HG03097 (cell line): Measurements from ENCODE around the gene KRTAP2-1.
"Not testable (repeated sequence)": the region's sequence is repeated elsewhere in the genome, so short reads cannot be mapped to it uniquely, and the experiment has no call there.

Experiments used
- ATAC-seq: cut with Tn5 transposase; IDR thresholded peaks from one replicate; pipeline ENCODE4 v1.9.1; 2021; ENCODE audit not compliant: unreplicated experiment, low FRiP score

The KRTAP2-1 gene, protein sequence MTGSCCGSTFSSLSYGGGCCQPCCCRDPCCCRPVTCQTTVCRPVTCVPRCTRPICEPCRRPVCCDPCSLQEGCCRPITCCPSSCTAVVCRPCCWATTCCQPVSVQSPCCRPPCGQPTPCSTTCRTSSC

DNA sequence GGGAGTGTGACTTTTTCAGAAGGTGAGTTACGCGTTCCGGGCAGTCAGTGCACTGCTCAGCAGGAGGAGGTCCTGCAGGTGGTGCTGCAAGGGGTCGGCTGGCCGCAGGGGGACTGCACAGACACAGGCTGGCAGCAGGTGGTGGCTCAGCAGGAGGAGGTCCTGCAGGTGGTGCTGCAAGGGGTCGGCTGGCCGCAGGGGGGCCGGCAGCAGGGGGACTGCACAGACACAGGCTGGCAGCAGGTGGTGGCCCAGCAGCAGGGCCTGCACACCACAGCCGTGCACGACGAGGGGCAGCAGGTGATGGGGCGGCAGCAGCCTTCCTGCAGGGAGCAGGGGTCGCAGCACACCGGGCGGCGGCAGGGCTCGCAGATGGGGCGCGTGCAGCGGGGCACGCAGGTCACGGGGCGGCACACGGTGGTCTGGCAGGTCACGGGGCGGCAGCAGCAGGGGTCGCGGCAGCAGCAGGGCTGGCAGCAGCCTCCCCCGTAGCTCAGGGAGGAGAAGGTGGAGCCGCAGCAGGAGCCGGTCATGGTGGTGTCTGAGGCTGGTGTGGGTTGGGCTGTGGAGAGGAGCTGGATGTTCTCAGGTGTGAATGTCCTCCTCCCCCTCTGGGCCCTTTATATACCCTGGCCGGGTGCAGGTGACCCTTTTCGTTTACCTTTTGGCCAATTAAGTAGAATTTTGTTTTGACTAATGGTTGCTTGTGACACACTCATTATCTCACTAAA is at the start of gene KRTAP2-1:
KRTAP2-1 (minus strand) TSS at position 582 of the 731 bp plus-strand sequence; CDS start at position 533, 49 bp downstream.
- ATAC-seq, result not testable (repeated sequence)

DNA sequence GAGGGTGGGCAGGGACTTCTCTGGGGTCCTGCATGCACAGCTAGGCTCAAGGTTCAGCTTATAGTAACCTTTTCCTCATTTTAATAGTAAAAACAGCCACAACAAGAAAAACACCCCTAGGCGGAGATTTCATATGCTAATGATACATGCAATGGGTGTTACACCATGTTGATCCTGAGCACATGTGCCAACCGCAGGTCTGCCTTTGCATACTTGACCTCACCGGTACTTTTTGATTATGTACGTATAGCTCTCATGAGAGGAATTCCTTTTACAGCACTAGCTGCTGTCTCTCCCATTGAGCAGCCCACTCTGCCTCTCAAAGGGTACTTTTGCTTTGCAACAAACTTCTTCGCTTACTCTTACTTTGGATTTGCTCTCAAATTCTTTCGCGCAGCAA is 48.9 kb upstream of the KRTAP2-1 start:
- no peak for ATAC-seq

GRCh38 chr17:41088760-41089352 is 41.7 kb upstream of the KRTAP2-1 start:
- not testable (repeated sequence) for ATAC-seq

DNA sequence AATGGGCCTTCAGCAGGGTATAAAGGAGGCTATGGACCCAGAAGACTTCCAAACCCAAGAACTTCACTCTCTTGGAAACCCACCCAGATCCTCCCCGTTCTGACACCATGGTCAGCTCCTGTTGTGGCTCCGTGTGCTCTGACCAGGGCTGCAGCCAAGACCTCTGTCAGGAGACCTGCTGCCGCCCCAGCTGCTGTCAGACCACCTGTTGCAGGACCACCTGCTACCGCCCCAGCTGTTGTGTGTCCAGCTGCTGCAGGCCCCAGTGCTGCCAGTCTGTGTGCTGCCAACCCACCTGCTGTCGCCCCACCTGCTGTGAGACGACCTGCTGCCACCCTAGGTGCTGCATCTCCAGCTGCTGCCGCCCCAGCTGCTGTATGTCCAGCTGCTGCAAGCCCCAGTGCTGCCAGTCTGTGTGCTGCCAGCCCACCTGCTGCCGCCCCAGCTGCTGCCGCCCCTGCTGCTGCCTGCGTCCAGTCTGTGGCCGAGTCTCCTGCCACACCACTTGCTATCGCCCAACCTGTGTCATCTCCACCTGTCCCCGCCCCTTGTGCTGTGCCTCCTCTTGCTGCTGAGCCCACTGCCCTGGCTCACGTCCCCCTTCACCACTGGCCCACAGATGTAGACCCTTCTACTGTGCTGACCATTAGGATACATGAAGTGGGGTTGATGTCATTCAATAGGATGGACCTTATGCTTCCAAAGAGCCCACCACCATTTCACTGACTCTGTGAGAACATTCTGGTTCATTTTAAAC is 37.2 kb upstream of the KRTAP2-1 start, which contains the start of gene KRTAP4-7:
KRTAP4-7 (plus strand) TSS at position 51 of the 757 bp plus-strand sequence; CDS start at position 108, 57 bp downstream.
- ATAC-seq, result not testable (repeated sequence)

DNA sequence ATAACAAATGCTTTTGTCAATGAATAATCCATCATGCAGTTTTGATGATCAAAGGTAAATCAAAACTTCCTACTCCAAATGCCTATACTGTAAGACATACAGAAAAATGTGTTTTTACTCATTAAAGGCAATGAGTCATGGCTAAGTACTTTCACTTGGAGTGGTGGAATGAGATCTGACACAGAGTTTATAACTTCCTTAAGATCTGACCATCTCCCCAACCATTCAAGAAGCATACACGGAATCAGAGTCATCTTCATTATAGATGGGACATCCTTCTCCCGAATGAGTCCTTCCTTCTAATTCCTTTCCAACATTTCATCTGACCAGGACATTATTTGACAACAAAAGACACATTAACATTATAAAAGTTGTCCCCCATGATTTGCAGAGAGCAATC is 36.3 kb upstream of the KRTAP2-1 start:
- ATAC-seq, result not testable (repeated sequence)

DNA sequence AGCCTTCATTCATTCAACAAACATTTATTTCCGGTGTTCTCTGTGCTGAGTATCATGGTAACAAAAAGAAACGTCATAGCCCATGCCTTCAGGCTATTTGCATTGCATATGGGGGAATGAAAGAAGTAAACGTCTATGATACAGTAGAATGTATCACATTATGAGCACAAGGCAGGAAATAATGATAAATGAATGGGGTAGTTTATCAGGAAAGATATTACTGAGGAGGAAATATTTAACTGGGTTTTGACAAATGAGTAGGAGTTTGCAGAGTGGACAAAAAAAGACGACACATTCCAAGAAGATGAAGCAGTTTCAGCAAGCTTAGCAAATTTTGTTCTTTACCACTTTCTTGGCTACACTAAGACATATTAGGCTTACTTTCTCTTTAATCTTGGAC is 35.5 kb upstream of the KRTAP2-1 start:
- no peak for ATAC-seq

GRCh38 chr17:41076788-41077187 is 29.7 kb upstream of the KRTAP2-1 start:
- ATAC-seq, result no peak

DNA sequence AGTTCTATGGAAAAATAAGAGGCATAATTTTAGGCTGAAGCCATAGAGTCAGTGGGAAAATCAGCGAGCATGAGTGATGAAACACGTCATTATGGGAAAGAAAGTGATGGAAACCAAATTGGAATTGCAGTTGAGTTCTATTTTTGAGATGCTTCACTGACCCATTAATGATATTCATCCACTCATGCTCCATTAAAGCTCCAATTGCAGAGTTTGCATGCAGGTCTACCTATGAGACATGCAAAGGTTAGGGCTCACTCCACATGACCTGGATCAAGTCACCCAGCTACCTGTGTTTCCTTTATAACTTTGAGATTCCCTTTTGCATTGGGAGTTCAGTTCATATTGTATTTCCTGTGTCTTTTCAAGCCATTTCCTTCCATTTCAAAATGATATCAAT is 26.6 kb upstream of the KRTAP2-1 start:
- no peak for ATAC-seq

DNA sequence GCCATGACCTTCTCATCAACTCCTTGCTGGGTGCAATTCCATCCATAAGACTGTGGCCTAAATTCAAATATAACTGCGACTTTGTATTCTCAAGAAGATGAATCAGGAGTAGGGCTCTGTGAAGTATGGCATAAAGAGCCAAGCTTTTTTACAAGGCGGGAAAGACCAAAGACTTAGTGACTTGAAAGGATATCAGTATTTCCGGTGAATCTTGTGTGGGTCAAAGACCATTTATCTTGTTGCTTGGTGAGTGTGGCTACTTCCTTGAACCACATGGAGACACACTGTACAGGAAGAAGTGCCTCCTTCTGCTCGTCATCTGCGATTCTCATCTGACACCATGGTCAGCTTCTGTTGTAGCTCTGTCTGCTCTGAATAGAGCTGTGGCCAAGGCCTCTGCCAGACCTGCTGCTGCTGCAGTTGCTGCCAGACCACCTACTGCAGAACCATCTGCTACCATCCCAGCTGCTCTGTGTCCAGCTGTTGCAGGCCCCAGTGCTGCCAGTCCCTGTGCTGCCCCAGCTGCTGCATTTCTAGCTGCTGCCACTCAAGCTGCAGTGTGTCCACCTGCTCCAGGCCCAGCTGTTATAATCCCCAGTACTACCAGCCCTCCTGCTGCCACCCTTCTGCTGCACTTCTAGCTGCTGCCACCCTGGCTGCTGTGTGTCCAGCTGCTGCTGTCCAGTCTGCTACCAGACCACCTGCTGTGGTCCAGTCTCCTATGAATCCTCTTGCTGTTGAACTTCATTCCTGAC is 24.7 kb upstream of the KRTAP2-1 start:
- no peak for ATAC-seq

- ATAC-seq, result no peak
These were observed 21.9 kb upstream of the KRTAP2-1 start for GRCh38 chr17:41069031-41069430.

- ATAC-seq, result no peak
These were observed 20.2 kb upstream of the KRTAP2-1 start for GRCh38 chr17:41067281-41067680.

DNA sequence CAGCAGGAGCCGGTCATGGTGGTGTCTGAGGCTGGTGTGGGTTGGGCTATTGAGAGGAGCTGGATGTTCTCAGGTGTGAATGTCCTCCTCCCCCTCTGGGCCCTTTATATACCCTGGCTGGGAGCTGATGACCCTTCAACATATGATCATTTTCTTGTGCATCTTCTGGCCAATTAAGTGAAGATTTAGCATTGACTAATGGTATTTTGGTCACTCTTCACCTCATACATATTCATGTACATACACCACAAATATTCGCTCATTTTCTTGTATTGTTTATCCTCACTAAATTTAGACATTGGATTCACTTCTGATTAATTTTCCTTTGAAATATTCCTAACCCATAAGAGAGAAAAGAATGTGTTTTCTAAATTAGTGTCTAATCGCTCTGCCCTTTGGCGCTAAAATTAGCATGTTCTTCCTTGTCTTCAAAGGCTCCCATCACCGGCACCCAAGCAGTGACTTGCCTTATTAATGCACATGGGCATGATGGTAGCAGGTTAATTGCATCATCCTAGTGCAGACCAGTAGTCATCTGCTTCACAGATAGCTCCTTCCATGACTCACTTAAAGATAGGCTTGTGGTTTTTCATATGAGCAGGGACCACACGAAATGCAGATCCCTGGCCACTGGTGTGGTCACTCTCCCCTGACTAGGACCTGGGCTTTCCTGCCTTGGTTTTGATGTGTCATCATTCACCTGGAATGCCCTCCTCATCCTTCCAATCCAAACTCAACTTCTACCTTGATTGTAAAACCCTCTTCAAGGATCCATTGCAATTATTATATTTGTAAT is 18.9 kb upstream of the KRTAP2-1 start, which contains the start of gene KRTAP2-4:
KRTAP2-4 (minus strand) TSS at position 51 of the 796 bp plus-strand sequence; CDS start at position 17, 34 bp downstream.
- ATAC-seq, result no peak

DNA sequence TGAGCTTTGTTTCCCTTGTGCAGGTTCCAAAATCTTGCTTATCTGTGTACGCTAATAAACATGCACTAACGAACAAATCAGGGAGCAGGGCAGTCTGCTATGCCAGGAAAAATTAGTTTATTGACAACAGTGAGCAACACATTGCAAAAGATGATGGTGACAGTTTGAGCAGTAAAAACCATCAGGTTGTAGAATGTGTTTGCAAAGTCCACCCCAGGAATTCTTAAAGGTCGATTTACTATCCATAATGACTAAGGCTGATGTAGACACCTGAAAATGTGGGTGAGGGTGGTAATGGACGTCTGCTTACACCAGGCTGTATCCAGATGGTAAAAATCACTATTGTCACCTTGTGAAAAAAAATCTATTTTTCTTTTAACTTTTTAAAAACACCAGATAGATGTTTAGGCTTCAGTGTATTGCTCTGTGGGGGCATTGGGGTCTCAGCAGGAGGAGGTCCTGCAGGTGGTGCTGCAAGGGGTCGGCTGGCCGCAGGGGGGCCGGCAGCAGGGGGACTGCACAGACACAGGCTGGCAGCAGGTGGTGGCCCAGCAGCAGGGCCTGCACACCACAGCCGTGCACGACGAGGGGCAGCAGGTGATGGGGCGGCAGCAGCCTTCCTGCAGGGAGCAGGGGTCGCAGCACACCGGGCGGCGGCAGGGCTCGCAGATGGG is 18.0 kb upstream of the KRTAP2-1 start:
- not testable (repeated sequence) for ATAC-seq

DNA sequence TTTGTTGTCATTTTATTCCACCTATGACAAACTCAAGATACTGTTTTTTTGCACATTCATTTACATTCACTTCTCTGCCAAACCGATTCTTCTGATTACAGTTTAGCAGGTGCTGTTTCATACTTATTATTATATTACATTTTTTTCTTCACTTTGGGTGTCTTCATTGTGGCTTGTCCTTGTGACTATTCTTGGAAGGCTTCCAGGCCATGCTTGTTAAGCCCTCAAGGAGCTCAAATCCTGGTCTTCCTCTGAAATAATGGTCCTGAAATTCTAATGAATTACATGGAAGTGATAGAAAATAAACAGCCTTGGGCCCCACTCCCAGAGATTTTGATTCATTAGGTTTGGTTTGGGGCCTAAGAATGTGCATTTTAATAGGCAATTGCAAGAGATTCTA is 17.2 kb upstream of the KRTAP2-1 start:
- ATAC-seq, result no peak

GRCh38 chr17:41063449-41063848 is 16.3 kb upstream of the KRTAP2-1 start:
- ATAC-seq, result no peak

DNA sequence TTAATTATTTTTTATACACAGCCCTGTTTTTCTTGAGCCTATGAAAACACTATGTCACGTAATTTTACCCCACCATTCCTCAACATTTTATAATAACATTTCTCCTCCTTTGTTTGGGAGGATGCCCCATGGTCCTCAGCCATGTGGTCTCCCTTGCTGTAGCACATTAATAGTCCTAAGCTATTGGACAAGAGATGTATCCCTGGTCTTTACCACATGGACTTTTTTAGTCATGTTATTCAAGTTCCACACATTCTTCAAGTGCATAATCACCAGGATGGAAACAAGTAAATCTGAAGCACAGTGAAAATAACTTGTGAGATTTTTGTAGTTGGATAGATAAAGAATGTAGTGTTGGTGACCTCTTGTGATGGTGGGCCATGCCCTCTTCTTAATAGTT is 14.8 kb upstream of the KRTAP2-1 start:
- no peak for ATAC-seq

DNA sequence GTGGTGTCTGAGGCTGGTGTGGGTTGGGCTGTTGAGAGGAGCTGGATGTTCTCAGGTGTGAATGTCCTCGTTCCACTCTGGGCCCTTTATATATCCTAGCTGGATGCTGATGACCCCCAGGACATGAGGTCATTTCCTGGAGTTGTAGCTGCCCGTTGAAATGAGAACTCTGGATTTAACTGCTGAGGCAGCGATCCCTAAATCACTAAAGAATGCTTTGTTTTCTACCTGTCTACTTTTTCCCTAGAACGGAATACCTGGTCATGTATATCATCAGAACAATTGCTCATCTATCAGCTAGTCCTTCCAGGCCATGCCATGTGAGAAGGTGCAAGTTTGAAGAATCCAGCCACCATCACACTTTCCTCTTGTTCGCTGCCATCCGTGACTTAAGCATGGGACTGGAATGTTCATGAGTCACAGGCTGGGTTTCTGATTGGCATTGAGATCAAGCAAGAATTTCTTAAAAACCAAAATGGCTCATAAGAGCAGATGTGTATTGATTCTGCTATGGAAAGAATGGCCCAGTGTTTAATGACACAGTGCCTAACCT is 13.0 kb upstream of the KRTAP2-1 start, which contains the start of gene KRTAP2-3:
KRTAP2-3 (minus strand) TSS at position 63 of the 553 bp plus-strand sequence. CDS start 64 bp downstream, outside the sequence.
- no peak for ATAC-seq

- ATAC-seq, result not testable (repeated sequence)
These were observed 12.3 kb upstream of the KRTAP2-1 start for GRCh38 chr17:41059276-41060051.
